ENCODE data around the gene KAZN.

Gene KAZN

GRCh38 chr1:15090373-15090772 lies 491.9 kb downstream of the KAZN start (continued):
- TF ChIP-seq CREB5 (CRISPR knock-in tag; IDR thresholded peaks at IDR 0.05; ENCODE audit: low read depth) (no peak), PATZ1 (CRISPR knock-in tag; IDR thresholded peaks at IDR 0.05; ENCODE audit: borderline replicate concordance) (no peak)

- TF ChIP-seq POU6F1 (CRISPR knock-in tag; IDR thresholded peaks at IDR 0.05; ENCODE audit: borderline replicate concordance, low read depth) (no peak), ARNTL (CRISPR knock-in tag; IDR thresholded peaks at IDR 0.05; ENCODE audit: borderline replicate concordance, low read depth) (no peak), CREB5 (CRISPR knock-in tag; IDR thresholded peaks at IDR 0.05; ENCODE audit: low read depth) (no peak), PPARA (CRISPR knock-in tag; IDR thresholded peaks at IDR 0.05; ENCODE audit: borderline replicate concordance) (no peak), ZNF70 (CRISPR knock-in tag; IDR thresholded peaks at IDR 0.05) (no peak), ZNF8 (CRISPR knock-in tag; IDR thresholded peaks at IDR 0.05) (no peak), ZFP30 (CRISPR knock-in tag; IDR thresholded peaks at IDR 0.05) (no peak)
- ATAC-seq = no peak
These were observed 495.6 kb downstream of the KAZN start for GRCh38 chr1:15094056-15094455.

GRCh38 chr1:15094719-15095495 lies 496.4 kb downstream of the KAZN start:
- no peak for ATAC-seq
- no peak for TF ChIP-seq PPARA (CRISPR knock-in tag; IDR thresholded peaks at IDR 0.05; ENCODE audit: borderline replicate concordance)

- TF ChIP-seq ISL1 (CRISPR knock-in tag; IDR thresholded peaks at IDR 0.05) (no peak), RARB (CRISPR knock-in tag; IDR thresholded peaks at IDR 0.05) (no peak), ZNF565 (CRISPR knock-in tag; conservative IDR thresholded peaks at IDR 0.05; ENCODE audit: low read depth) (no peak), OSR1 (CRISPR knock-in tag; IDR thresholded peaks at IDR 0.05) (no peak), POU6F1 (CRISPR knock-in tag; IDR thresholded peaks at IDR 0.05; ENCODE audit: borderline replicate concordance, low read depth) (no peak), BACH2 (CRISPR knock-in tag; IDR thresholded peaks at IDR 0.05; ENCODE audit: borderline replicate concordance) (no peak), PATZ1 (CRISPR knock-in tag; IDR thresholded peaks at IDR 0.05; ENCODE audit: borderline replicate concordance) (no peak), ESRRG (CRISPR knock-in tag; IDR thresholded peaks at IDR 0.05) (no peak), ZFP3 (CRISPR knock-in tag; IDR thresholded peaks at IDR 0.05) (no peak), GLIS3 (CRISPR knock-in tag; IDR thresholded peaks at IDR 0.05) (no peak), PPARA (CRISPR knock-in tag; IDR thresholded peaks at IDR 0.05; ENCODE audit: borderline replicate concordance) (no peak)
- ATAC-seq = no peak
These were observed 497.0 kb downstream of the KAZN start for GRCh38 chr1:15095496-15095875.
